Prostate gland (tissue), 2 donors: Measurements from ENCODE around the gene CREB5.

Source experiments
- CTCF ChIP-seq, 4 experiments: fragments of 200-600 bp in 2 of 4; fragments of 450-650 bp in 2 of 4; sonication (generic) in 2 of 4; IDR thresholded peaks; 1 replicate in 3 of 4; 2 replicates in 1 of 4; pipeline ENCODE4 v1.5.1; 2016 to 2019; ENCODE audit warnings: antibody characterized with exemption in 4 of 4, mild to moderate bottlenecking in 2 of 4, moderate library complexity in 2 of 4
- POLR2A ChIP-seq: fragments of 450-650 bp; IDR thresholded peaks from one replicate; pipeline ENCODE4 v1.6.1; 2016; ENCODE audit warnings: antibody characterized with exemption, mild to moderate bottlenecking
- POLR2AphosphoS5 ChIP-seq: sonication (generic); formaldehyde crosslinking; IDR thresholded peaks from one replicate; pipeline ENCODE4 v1.6.1; 2017; ENCODE audit warnings: antibody characterized with exemption

GRCh38 chr7:28596245-28596935, 184.1 kb downstream of the CREB5 start:
- TF ChIP-seq POLR2AphosphoS5 (no peak), POLR2A (no peak), CTCF (IDR thresholded peaks at IDR 0.05) (no peak)
